NK-92 treated with Interleukin-12 subunit alpha and Interleukin-12 subunit beta, amount 100 ng/mL, for 24 hours (cell line): Measurements from ENCODE around the gene TSPEAR.

Experiments used
- DNase-seq: peaks from one replicate; lab custom pipeline; 2025; lab: John Stamatoyannopoulos, UW

Gene TSPEAR

GRCh38 chr21:44502171-44502958 is 209.0 kb downstream of the TSPEAR start:
- no peak for DNase-seq

DNA sequence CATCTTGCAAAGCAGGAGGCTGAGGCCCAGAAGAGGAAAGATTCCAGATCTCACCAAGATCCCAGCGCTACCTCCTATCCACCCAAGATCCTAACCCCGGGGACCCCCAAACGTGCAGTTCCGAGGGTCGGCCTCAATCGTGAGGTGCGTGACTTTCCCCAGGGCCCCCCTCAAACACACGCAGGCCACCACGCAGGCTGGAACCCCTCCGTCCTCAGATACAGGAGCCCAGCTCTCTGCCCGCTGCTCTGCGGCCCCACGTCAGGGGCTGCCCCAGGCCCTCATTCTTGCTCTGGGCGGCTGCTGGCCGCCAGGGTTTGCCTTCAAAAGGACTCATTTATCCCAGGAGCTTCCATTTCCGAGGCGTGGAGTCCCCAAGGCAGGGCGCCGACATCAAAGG is 211.3 kb downstream of the TSPEAR start:
- DNase-seq: no peak

DNA sequence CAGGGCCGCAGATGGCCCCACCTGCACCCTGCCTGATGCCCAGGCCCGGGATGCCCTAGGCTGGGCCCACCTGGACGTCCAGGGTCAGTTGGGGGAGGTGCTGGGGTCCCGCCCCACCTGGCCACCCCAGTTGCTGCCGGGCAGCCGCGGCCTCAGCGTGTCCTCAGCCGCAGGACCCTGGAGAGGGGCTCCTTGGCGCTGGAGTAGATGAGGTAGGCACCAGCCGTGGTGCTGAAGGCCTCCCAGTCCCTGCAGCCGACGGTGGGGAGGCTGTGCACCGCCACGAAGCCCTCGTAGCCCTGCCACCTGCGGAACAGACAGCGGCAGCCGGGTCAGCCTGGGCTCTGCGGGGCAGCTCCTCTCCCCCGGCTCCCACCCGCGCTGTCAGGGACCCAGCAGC is 211.7 kb downstream of the TSPEAR start:
- DNase-seq: no peak

DNA sequence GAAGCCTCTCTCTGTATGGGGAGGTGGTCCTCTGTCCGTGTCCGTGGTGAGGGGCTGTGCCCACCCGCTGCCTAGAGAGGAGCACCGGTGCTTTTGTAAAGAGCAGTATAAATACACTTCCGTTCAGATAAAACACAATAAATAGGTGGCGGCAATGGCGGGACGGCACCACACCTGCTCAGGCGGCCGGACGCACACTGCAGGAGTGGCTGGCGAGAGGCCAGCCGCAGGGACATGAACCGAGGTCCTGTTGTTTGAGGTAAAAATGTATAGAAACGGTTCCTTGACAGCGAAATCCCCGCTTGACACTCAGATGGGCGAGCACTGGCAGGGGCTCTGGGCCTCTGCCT is 212.2 kb downstream of the TSPEAR start:
- DNase-seq: no peak

DNA sequence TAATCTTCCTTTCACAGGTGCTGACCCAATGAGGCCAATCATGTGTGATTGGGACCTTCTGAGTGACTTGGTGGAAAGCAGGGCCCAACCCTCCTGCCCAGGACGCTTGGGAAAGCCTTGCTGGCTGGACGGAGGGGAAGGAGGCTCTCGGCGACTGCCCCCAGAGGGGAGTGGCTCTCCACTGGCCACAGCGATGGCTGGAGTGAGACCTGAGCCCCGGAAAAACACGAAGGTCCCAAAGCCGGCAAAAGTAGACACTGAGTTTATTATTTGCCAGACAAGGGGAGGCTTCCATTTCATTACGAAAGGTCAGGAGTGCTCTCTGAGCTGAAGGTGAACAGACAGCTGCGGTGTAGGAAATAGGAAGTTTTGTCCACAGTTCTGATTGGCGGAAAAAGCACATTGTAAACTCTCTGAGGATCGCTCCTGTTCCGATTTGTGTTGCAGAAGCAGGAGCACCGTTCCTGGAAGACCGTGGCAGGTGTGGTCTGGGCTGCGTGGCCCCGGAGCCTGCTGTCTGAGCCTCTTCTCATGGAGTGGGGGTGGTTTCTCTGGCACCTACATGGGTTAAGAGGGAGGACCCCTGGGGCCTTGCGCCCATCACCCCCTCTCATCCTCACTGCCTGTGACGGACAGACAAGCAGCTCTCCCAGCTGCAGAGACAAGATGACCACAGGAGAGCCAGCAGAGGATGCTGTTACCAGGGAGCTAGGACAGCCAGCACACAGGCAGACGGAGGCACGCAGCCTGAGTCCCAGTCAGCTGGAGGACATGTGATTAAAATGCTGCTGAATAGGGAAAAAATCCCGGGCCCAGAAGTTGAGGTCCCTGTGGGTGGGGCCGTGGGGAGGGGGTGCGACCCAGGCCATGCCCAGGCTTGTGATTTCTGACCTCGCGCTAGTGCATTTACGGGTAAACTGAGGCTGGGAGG is 212.8 kb downstream of the TSPEAR start:
- DNase-seq: no peak

GRCh38 chr21:44497703-44498126 is 213.7 kb downstream of the TSPEAR start:
- DNase-seq: no peak

DNA sequence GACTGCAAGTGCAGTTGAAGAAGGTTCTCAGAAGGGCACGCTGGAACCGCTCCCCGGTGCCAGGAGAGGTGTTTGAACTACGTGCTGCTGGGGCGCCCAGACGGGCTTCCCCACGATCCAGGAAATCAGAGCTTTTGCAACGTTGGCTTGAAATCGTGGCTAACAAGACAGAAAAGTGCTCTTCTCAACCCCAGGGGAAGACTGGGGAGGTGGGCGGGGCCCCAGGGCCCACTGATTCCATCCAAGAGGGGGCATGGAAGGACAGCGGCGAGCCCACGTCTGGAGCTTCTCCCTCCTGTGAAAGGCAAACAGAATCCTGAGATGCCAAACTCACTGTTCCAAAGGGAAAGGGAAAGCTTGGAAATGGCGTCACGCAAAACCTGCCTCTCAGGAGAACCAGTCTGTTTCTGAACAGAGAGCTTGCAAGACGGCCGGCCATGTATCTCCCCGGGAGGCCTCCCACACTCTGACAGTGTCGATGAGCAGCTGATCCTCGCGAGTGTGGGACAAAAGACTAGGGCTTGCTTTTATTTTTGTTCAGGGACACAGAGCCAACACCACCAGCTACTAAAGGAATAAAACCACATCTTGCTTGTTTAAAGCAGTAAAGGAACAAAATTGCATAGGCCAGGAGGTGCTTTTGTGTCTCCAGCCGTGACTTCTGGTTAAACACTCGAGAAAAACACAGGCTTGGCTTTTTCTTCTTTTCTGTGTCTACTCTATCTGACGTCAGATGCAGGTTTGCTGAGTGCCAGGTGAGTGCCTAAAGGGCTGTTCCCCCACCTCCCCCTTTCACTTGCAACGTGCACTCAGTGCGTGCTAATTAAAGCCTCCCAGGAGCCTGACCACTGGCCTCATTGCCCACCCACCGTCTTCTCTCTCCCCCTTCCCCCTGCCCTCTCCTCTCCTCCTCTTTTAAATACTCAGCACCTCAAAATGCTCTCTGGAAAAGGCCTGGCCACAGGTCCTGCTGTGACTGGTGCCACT is 214.5 kb downstream of the TSPEAR start:
- no peak for DNase-seq

- no peak for DNase-seq
Observed at GRCh38 chr21:44495611-44496563, 215.5 kb downstream of the TSPEAR start.

DNA sequence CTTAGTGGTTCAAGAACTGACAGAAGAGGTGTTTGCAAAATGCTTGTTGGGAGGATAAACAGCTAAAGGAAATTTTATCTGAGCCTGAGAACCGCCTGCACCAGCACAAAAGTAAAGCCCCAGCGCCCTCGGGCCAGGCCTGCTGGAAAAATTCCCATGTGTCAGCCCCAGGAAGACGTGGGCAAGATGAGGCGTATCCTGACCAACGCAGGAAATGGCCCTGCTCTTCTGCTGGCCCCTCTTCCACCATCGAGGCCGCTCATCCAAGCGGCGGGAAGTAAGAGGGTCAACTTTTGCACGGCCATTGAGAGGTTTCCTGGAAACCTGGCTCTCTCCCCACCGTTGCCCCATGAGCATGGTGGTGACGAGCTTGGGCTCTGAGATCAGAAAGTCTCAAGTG is 216.4 kb downstream of the TSPEAR start:
- DNase-seq: no peak

DNA sequence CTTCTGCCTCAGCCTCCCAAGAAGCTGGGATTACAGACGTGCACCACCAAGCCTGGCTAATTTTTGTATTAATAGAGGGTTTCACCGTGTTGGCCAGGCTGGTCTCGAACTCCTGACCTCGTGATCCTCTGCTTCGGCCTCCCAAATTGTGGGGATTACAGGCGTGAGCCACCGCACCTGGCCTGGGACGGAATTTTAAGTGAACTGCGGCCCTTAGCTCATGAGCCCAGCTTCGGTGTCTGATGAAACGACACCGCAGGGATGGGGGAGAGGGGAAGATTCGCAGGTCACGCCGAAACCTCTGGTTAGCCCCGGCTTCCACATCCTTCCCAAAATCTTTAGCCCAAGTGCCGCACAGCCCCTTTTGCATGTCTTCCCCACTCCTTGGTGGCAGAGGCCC is 217.0 kb downstream of the TSPEAR start:
- no peak for DNase-seq

DNA sequence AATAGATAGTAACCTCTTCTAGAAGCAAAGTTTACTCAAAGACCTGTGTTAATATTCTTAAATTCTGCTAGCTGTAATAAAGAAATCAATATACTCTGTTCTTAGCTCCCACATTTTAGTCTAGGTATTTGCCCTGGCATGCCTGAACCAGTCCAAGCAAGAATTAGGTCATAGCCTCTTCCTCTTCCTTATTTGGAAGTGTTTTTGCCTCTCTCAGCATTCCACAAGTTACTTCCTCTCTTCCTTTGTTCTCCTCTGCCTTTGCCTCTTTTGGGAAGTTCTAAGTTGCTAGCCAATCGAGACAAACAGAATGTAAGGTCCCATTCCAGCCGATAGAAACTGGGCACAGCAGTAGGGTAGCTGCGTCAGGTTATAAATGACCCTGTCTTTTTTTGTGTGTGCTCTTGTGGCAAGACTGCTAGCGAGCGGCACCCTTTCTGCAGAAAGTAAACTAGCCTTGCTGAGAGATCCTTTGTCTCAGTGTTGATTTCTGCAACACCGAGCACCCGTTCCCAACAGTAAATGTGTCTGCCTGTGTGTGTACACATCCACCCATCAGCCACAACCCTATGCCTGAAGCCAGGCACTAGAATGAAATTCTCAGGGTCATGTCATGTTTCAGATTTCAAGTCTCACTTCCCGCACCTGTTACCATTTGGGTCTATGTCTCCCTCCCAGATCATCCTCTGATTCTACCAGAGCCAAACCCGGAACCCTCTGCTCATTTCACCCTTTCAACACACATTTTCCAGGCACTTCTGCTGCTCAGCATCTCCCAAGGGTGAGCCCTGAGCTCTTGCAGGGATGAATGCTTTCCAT is 218.6 kb downstream of the TSPEAR start:
- DNase-seq: no peak

- no peak for DNase-seq
Observed at GRCh38 chr21:44490816-44491215, 220.6 kb downstream of the TSPEAR start.

DNA sequence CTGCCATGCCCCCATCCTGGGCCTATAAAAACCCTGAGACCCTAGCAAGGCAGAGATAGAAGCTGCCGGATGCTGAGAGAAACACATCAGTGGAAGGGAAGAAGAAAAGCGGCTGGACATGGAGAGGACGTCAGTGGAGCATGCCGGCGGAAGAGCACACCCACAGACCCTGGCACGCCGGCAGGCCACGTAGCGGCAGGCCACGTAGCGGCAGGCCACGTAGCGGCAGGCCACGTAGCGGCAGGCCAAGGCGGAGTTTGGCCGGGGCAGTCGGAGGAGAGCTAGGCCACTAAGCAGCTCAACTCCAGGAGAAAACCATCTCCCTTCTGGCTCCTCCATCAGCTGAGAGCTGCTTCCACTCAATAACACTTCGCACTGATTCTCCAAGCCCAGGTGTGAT is 221.0 kb downstream of the TSPEAR start:
- DNase-seq: no peak

GRCh38 chr21:44489962-44490361 is 221.4 kb downstream of the TSPEAR start:
- no peak for DNase-seq

GRCh38 chr21:44487831-44488230 is 223.5 kb downstream of the TSPEAR start:
- no peak for DNase-seq

GRCh38 chr21:44486302-44486701 is 225.1 kb downstream of the TSPEAR start:
- no peak for DNase-seq

DNA sequence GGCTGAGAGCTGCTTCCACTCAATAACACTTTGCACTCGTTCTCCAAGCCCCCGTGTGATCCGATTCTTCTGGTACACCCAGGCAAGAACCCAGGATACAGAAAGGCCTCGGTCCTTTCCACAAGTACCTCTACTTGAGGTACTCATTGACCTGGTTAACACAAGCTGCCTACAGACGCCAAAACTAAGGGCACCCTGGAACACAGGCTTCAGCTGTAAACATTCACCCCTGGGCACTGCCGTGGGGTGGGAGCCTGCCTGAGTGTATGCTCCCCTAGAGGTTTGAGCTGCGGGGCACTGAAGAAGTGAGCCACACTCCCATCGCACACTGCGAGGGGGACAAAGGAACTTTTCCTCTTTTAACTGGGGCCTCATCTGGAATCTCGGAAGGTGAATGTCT is 225.6 kb downstream of the TSPEAR start:
- DNase-seq: no peak

DNA sequence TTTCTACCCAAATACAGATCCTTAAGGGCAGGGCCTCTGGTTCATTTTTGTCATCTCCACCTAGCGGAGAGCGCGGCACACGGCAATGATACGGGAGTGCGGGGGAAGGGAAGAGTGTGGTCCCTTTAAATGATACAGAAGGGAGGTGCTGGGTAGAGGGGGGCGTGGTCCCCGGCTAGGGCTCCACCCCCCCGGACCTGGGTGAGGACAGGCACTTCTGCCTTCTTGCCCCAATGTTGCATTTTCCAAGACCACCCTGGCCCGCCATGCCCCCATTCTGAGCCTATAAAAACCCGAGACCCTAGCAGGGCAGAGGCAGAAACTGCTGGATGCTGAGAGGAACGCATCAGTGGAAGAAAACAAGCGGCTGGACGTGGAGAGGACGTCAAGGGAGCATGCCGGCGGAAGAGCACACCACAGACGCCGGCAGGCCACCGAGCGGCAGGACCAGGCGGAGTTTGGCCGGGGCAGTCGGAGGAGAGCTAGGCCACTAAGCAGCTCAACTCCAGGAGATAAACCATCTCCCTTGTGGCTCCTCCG is 226.0 kb downstream of the TSPEAR start:
- no peak for DNase-seq

DNA sequence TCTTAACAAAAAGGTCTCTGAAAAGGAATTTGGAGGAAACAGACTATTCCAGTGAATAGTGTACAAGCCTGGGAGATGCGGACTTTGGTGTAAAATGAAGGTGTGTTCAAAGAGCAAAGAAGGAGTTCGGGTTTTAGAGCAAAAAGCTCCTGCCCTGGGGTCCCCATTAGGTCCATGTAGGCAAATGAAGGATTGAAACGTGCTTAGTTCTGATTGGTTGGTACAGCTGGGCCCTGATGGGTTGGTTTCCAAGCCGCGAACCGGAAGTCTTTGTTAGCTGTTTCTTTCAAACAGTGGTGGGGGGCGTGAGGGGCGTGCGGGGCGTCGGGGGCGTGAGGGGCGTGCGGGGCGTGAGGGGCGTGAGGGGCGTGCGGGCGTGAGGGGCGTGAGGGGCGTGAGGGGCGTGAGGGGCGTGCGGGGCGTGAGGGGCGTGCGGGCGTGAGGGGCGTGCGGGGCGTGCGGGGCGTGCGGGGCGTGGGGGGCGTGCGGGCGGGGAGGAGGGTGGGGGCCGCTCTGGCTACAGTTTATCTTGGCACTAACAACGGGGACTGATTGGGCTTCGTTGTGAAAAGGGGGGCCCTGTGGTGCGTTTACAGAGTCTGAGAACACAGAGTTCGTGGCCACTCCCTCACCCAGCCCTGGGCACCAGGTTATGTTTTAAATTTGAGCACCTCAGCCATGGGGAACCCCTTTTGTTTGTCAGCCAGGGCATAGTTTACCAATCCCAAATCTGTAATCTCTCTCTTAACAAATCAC is 226.7 kb downstream of the TSPEAR start:
- no peak for DNase-seq
